Esophagus squamous epithelium (tissue), 4 donors: ENCODE results near the gene DNAJC18.

Source experiments
- POLR2A ChIP-seq, 4 donors: fragments of 450-650 bp; IDR thresholded peaks; one replicate each; pipeline ENCODE4 v1.6.1; 2017; ENCODE audit warnings: antibody characterized with exemption in 4 of 4, mild to moderate bottlenecking in 4 of 4, moderate library complexity in 3 of 4
- TF ChIP-seq, protein P1 (sequence below), 6 experiments: fragments of 450-650 bp in 4 of 6; fragments of 200-600 bp in 2 of 6; sonication (generic) in 2 of 6; IDR thresholded peaks; one replicate each; pipeline ENCODE4 v1.5.1; 2016 to 2019; ENCODE audit warnings: antibody characterized with exemption in 6 of 6, mild to moderate bottlenecking in 4 of 6, moderate library complexity in 4 of 6

DNA sequence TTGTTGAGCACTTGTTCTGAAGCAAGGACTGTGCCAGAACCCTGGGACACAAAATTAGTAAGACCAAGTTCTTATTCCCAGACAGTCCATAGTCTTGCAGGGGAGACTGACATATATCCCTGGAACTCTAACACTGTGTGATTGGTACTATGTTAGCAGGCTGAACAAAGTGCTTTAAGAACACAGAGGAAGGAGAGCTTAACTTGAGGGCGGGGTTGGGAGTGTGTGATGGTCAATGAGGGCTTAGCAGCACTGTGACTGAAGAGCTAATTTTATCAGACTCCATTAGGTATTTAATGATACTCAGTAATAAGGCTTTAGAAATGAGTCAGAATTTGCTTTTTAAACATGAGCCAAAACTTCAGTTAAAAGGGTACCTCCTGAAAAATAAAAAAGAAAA lies 20.5 kb downstream of the DNAJC18 start:
- TF ChIP-seq, protein P1, sequence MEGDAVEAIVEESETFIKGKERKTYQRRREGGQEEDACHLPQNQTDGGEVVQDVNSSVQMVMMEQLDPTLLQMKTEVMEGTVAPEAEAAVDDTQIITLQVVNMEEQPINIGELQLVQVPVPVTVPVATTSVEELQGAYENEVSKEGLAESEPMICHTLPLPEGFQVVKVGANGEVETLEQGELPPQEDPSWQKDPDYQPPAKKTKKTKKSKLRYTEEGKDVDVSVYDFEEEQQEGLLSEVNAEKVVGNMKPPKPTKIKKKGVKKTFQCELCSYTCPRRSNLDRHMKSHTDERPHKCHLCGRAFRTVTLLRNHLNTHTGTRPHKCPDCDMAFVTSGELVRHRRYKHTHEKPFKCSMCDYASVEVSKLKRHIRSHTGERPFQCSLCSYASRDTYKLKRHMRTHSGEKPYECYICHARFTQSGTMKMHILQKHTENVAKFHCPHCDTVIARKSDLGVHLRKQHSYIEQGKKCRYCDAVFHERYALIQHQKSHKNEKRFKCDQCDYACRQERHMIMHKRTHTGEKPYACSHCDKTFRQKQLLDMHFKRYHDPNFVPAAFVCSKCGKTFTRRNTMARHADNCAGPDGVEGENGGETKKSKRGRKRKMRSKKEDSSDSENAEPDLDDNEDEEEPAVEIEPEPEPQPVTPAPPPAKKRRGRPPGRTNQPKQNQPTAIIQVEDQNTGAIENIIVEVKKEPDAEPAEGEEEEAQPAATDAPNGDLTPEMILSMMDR (IDR thresholded peaks at IDR 0.05) = no peak
- TF ChIP-seq POLR2A (IDR thresholded peaks at IDR 0.05) = no peak
